ENCODE results near the gene PLCZ1.

DNA sequence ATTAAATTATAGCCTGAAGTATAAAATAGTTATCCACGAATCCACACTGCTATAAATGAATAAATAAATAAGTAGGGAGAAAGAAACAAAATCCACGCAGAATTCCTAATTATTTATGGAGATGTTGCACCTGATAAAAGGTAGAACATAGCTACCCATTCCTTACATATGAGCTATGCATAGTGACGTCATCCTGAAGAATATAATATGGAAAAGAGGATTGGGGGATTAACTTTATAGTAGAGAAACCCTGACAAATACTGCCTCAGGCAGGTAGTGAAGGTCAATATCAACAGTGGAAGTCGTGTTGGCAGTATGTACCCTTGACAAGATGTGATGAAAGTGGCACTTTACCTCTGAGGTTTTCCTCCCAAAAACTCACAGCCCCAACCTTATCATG is 82.5 kb downstream of the PLCZ1 start:
- TF ChIP-seq RBBP5 (IDR thresholded peaks at IDR 0.05; ENCODE audit: borderline replicate concordance, insufficient read depth, low read length, poor library complexity, severe bottlenecking) (no peak), ZKSCAN1 (IDR thresholded peaks at IDR 0.05; ENCODE audit: low read depth, low read length) (no peak), KLF10 (CRISPR knock-in tag; IDR thresholded peaks at IDR 0.05) (no peak)
- TF ChIP-seq, protein P1, sequence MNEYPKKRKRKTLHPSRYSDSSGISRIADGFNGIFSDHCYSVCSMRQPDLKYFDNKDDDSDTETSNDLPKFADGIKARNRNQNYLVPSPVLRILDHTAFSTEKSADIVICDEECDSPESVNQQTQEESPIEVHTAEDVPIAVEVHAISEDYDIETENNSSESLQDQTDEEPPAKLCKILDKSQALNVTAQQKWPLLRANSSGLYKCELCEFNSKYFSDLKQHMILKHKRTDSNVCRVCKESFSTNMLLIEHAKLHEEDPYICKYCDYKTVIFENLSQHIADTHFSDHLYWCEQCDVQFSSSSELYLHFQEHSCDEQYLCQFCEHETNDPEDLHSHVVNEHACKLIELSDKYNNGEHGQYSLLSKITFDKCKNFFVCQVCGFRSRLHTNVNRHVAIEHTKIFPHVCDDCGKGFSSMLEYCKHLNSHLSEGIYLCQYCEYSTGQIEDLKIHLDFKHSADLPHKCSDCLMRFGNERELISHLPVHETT (CRISPR knock-in tag; conservative IDR thresholded peaks at IDR 0.05 in 1 of 2, IDR thresholded peaks at IDR 0.05 in 1 of 2): no peak
- TF ChIP-seq, protein P2, sequence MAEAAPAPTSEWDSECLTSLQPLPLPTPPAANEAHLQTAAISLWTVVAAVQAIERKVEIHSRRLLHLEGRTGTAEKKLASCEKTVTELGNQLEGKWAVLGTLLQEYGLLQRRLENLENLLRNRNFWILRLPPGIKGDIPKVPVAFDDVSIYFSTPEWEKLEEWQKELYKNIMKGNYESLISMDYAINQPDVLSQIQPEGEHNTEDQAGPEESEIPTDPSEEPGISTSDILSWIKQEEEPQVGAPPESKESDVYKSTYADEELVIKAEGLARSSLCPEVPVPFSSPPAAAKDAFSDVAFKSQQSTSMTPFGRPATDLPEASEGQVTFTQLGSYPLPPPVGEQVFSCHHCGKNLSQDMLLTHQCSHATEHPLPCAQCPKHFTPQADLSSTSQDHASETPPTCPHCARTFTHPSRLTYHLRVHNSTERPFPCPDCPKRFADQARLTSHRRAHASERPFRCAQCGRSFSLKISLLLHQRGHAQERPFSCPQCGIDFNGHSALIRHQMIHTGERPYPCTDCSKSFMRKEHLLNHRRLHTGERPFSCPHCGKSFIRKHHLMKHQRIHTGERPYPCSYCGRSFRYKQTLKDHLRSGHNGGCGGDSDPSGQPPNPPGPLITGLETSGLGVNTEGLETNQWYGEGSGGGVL (CRISPR knock-in tag; IDR thresholded peaks at IDR 0.05): no peak
